Left hindlimb (tissue), 1 donor: ENCODE results near the gene FOXL1.
"Not testable (repeated sequence)": the region's sequence is repeated elsewhere in the genome, so short reads cannot be mapped to it uniquely, and the experiment has no call there.

Experiments
- DNase-seq: peaks from one replicate; pipeline ENCODE4 v3.0.0-alpha.2; 2018

Gene FOXL1

GRCh38 chr16:86581458-86581857 is 3.1 kb downstream of the FOXL1 start:
- no peak for DNase-seq

GRCh38 chr16:86584071-86584685 is 5.8 kb downstream of the FOXL1 start:
- DNase-seq: no peak

GRCh38 chr16:86584726-86585721 is 6.7 kb downstream of the FOXL1 start:
- DNase-seq: no peak

- no peak for DNase-seq
Observed at GRCh38 chr16:86585821-86586611, 7.7 kb downstream of the FOXL1 start.

GRCh38 chr16:86587487-86587886 is 9.1 kb downstream of the FOXL1 start:
- no peak for DNase-seq

GRCh38 chr16:86587955-86588354 is 9.6 kb downstream of the FOXL1 start:
- not testable (repeated sequence) for DNase-seq

GRCh38 chr16:86590501-86591144 is 12.3 kb downstream of the FOXL1 start:
- DNase-seq: no peak

GRCh38 chr16:86591270-86591669 is 12.9 kb downstream of the FOXL1 start:
- DNase-seq: no peak

- no peak for DNase-seq
Observed at GRCh38 chr16:86593913-86594620, 15.7 kb downstream of the FOXL1 start.

- no peak for DNase-seq
Observed at GRCh38 chr16:86594721-86595120, 16.4 kb downstream of the FOXL1 start.

GRCh38 chr16:86595983-86596605 is 17.7 kb downstream of the FOXL1 start:
- no peak for DNase-seq

- no peak for DNase-seq
Observed at GRCh38 chr16:86597126-86597879, 19.0 kb downstream of the FOXL1 start.

- DNase-seq: no peak
Observed at GRCh38 chr16:86597880-86598606, 19.7 kb downstream of the FOXL1 start.

GRCh38 chr16:86598607-86599565 is 20.5 kb downstream of the FOXL1 start:
- DNase-seq: no peak

GRCh38 chr16:86601356-86601755 is 23.0 kb downstream of the FOXL1 start:
- DNase-seq: no peak

- no peak for DNase-seq
Observed at GRCh38 chr16:86602521-86602920, 24.2 kb downstream of the FOXL1 start.

- DNase-seq: no peak
Observed at GRCh38 chr16:86604436-86605193, 26.3 kb downstream of the FOXL1 start.

GRCh38 chr16:86605950-86606349 is 27.6 kb downstream of the FOXL1 start:
- DNase-seq: no peak
